GM12878 (cell line): Measurements from ENCODE around the gene PPIB. TPM values are rescaled to one million over a fixed set of nuclear protein-coding genes. Genes with fewer than 3 reads are reported as not detected.
A peak's percentile ranks its signal among the peaks of the same experiment; 100 is the strongest.

ENCODE experiments used
- ATAC-seq: fragments of 200-7000 bp; cut with Tn5 transposase; 3 replicates; pipeline ENCODE4 v1.9.1; 2020; ENCODE audit warnings: mild to moderate bottlenecking, moderate library complexity
- BruUV-seq: library from RNA; stranded (reverse); fragments of 400-500 nt; replicated peaks from 2 replicates; lab custom pipeline; 2021; lab: Mats Ljungman, UMichigan
- CTCF ChIA-PET: fragments of 300-600 bp; sonication (Branson Sonifier 250); formaldehyde crosslinking; extraction: SDS; loops from one replicate; lab custom pipeline; 2021; ENCODE audit warnings: inconsistent platforms; lab: Yijun Ruan, JAX
- POLR2A ChIA-PET: fragments of 350-600 bp; formaldehyde crosslinking; extraction: SDS; loops from one replicate; lab custom pipeline; 2021; ENCODE audit warnings: inconsistent platforms; lab: Charles Lee
- RAD21 ChIA-PET: fragments of 300-600 bp; sonication (Branson Sonifier 250); formaldehyde crosslinking; loops from one replicate; lab custom pipeline; 2023; ENCODE audit warnings: antibody characterized with exemption; ENCODE audit not compliant: unreplicated experiment; lab: Charles Lee
- SMC1A ChIA-PET: fragments of 300-600 bp; sonication (Branson Sonifier 250); formaldehyde crosslinking; loops from one replicate; lab custom pipeline; 2023; ENCODE audit not compliant: unreplicated experiment, uncharacterized antibody; lab: Charles Lee
- DNase-seq: peaks from one replicate; pipeline ENCODE4 v3.0.0-alpha.2; 2011; ENCODE audit warnings: low read depth, low spot score
- FAIRE-seq: peaks from 3 replicates; lab custom pipeline; 2011; peaks lifted over from hg19 to GRCh38; lab: Jason Lieb, UNC
- H2AFZ ChIP-seq: 2 replicates; pipeline ENCODE4 v1.6.0; 2011; ENCODE audit warnings: low read depth, low read length, control low read depth; ENCODE audit not compliant: control insufficient read depth
- H3K27ac ChIP-seq: 2 replicates; pipeline ENCODE4 v1.5.1; 2011; ENCODE audit warnings: control low read depth; ENCODE audit not compliant: control insufficient read depth, insufficient read depth
- H3K27me3 ChIP-seq, 2 experiments: replicated peaks in 1 of 2; 2 replicates each; pipeline versions ENCODE4 v1.6.0 to v1.6.1; 2011; ENCODE audit warnings: low read length in 1 of 2; ENCODE audit not compliant: control insufficient read depth in 2 of 2, insufficient read depth in 2 of 2
- H3K36me3 ChIP-seq, 2 experiments: 2 replicates each; pipeline ENCODE4 v1.5.1; 2011; ENCODE audit warnings: low read length in 1 of 2; ENCODE audit not compliant: control insufficient read depth in 2 of 2, insufficient read depth in 2 of 2
- H3K4me1 ChIP-seq: 2 replicates; pipeline ENCODE4 v1.6.1; 2011; ENCODE audit warnings: mild to moderate bottlenecking, low read length, moderate library complexity, mixed read lengths; ENCODE audit not compliant: control insufficient read depth, insufficient read depth
- H3K4me2 ChIP-seq: 2 replicates; pipeline ENCODE4 v1.6.0; 2011; ENCODE audit warnings: control low read depth; ENCODE audit not compliant: control insufficient read depth, insufficient read depth
- H3K4me3 ChIP-seq: fragments of 200-600 bp; sonication (generic); 2 replicates; pipeline ENCODE4 v1.5.1; 2016
- H3K79me2 ChIP-seq: 2 replicates; pipeline ENCODE4 v1.6.0; 2011; ENCODE audit warnings: low read length; ENCODE audit not compliant: control insufficient read depth, insufficient read depth
- H3K9ac ChIP-seq: 2 replicates; pipeline ENCODE4 v1.8.0; 2011; ENCODE audit warnings: low read length, control low read depth, mixed read lengths; ENCODE audit not compliant: control insufficient read depth, insufficient read depth
- H3K9me3 ChIP-seq: replicated peaks from 3 replicates; pipeline ENCODE4 v1.5.1; 2011; ENCODE audit warnings: mild to moderate bottlenecking, low read length; ENCODE audit not compliant: control insufficient read depth, insufficient read depth
- H4K20me1 ChIP-seq: 2 replicates; pipeline ENCODE4 v1.6.0; 2011; ENCODE audit not compliant: control insufficient read depth, insufficient read depth
- BHLHE40 ChIP-seq, 2 experiments: fragments of 450-650 bp in 1 of 2; IDR thresholded peaks; 2 replicates each; pipeline ENCODE4 v1.6.1; 2011 to 2017; ENCODE audit warnings: low read depth in 2 of 2, borderline replicate concordance in 1 of 2, improper control_type of control experiment in 1 of 2, low read length in 1 of 2, mild to moderate bottlenecking in 1 of 2
- BMI1 ChIP-seq: fragments of 450-650 bp; IDR thresholded peaks from 2 replicates; pipeline ENCODE4 v1.6.1; 2016; ENCODE audit warnings: mild to moderate bottlenecking, moderate library complexity, borderline replicate concordance
- CBX5 ChIP-seq: sonication (generic); IDR thresholded peaks from 2 replicates; pipeline ENCODE4 v1.6.1; 2016; ENCODE audit warnings: low read depth, moderate library complexity, mild to moderate bottlenecking, inconsistent platforms
- CREM ChIP-seq: IDR thresholded peaks from 2 replicates; pipeline ENCODE4 v1.6.1; 2014; ENCODE audit warnings: antibody characterized with exemption, low read depth
- MTA3 ChIP-seq: IDR thresholded peaks from 2 replicates; pipeline ENCODE4 v1.6.1; 2012; ENCODE audit warnings: low read length, inconsistent platforms, borderline replicate concordance
- MYC ChIP-seq: IDR thresholded peaks from 2 replicates; pipeline ENCODE4 v1.6.1; 2011; ENCODE audit warnings: mild to moderate bottlenecking, low read length, moderate library complexity, inconsistent platforms; ENCODE audit not compliant: insufficient read depth, insufficient replicate concordance, insufficient read length, severe bottlenecking
- NFIC ChIP-seq: IDR thresholded peaks from 2 replicates; pipeline ENCODE4 v1.6.1; 2012; ENCODE audit warnings: low read depth, mild to moderate bottlenecking, inconsistent platforms, low read length, moderate library complexity
- NFYA ChIP-seq: IDR thresholded peaks from 2 replicates; pipeline ENCODE4 v1.6.1; 2011; ENCODE audit warnings: low read depth, mild to moderate bottlenecking, low read length, improper control_type of control experiment, borderline replicate concordance
- TCF12 ChIP-seq: IDR thresholded peaks from 2 replicates; pipeline ENCODE4 v1.6.1; 2011; ENCODE audit warnings: low read depth, mild to moderate bottlenecking, low read length
- WGBS: methylation state at CpG from one replicate; pipeline ENCODE4 v1.1.6; 2016; ENCODE audit warnings: low lambda C conversion rate; ENCODE audit not compliant: insufficient replicate concordance, insufficient coverage; ENCODE audit errors: missing lambda C conversion rate; 5-methylcytosine and 5-hydroxymethylcytosine counted together
- in situ Hi-C: fragments of 300-500 bp; cut with MboI; formaldehyde crosslinking; loops from 9 replicates; pipeline ENCODE4 v1.14.3; 2018; ENCODE audit warnings: mixed read lengths
- intact Hi-C: fragments of 100-400 bp; cut with micrococcal nuclease; formaldehyde crosslinking; loops from one replicate; pipeline ENCODE4 v1.14.2; 2022; ENCODE audit not compliant: unreplicated experiment
- polyA plus RNA-seq, 11 experiments: library from polyadenylated mRNA; depleted of rRNA in 4 of 11; unstranded in 6 of 11; stranded (reverse) in 5 of 11; fragments of >200 nt; fragmentation: Nextera tagmentation in 4 of 11; fragmentation: Illumina TruSeq in 1 of 11; extraction: Ambion mirVana in 4 of 11; extraction: Trizol in 1 of 11; gene quantifications; 1 replicate in 1 of 11; 2 replicates in 10 of 11; pipeline versions ENCODE4 v1.2.1 to v1.2.3, GENCODE V29; 2011 to 2016; ENCODE audit warnings: inconsistent platforms in 2 of 11, missing spikeins in 2 of 11, low read depth in 1 of 11
- total RNA-seq, 4 experiments: library from RNA; depleted of rRNA in 3 of 4; stranded (reverse); fragments of >200 nt in 3 of 4; fragmentation: Illumina TruSeq in 1 of 4; extraction: Trizol in 1 of 4; gene quantifications; 2 replicates each; pipeline versions ENCODE4 v1.2.1 to v1.2.3, GENCODE V29; 2013 to 2021
- TF ChIP-seq, protein P1 (sequence below): IDR thresholded peaks from 2 replicates; pipeline ENCODE4 v1.6.1; 2012; ENCODE audit warnings: improper control_type of control experiment, low read depth, low read length; ENCODE audit not compliant: insufficient replicate concordance
- TF ChIP-seq, protein P2 (sequence below): IDR thresholded peaks from 2 replicates; pipeline ENCODE4 v1.6.1; 2012; ENCODE audit warnings: mild to moderate bottlenecking, low read depth, low read length

Gene PPIB
- total and polyA plus RNA-seq, 10 of the 15 experiments (the other 5 are each of a cell fraction or from before 2014, with no cell fraction given): 344 to 936 (median 508) TPM

DNA sequence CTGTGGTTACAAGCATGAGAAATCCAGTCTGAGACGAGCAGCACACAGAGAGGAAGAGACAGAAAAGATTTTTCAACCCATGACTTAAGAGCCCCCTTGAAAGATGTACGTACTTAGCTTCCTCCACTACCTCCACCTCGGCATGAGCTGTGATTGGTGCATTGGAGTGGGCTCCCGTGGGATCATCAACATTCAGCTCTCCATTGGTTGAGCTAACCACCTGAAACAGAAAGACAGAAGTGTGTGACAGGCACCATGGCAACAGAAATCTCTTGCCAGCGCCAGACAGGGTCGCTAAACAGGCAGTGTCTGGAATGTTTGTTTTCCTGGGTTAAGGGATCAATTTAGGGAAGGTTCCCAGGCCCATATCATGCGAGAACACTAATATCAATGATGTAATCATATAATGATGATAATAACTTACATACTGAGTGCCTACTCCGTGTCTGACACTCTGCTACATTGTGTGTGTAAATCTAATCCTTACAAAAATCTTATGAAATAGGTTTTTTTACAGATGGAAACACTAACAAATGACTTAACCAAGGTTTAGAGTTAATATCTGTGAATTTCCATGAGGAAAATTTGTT lies 17.5 kb upstream of the PPIB start:
- no peaks in the 10 kb centered on the region for H3K9me3 ChIP-seq
- 42% methylated on average over 8 of the region's 8 CpGs for WGBS
- BruUV-seq: no TSS peak
- no peak overlapping the region for H3K4me3 ChIP-seq
- ChIA-PET SMC1A (interaction anchor here (0.6 to 1.4 kb wide), 4 partner anchors 16 to 232 kb away, joined by 3 to 6 read pairs (median 3); no protein-coding TSS in a partner anchor), POLR2A (interaction anchor here (0.6 to 1.0 kb wide), 2 partner anchors 17 to 190 kb away, joined by 5 read pairs; partner anchors contain the start of gene PPIB), CTCF (interaction anchor here (0.6 to 1.7 kb wide), 5 partner anchors 9 to 615 kb away, joined by 3 to 5 read pairs (median 3); partner anchors contain the start of gene PPIB), RAD21 (interaction anchor here (0.9 to 1.3 kb wide), 3 partner anchors 18 to 547 kb away, joined by 3 to 7 read pairs (median 3); partner anchors contain the start of gene PPIB)
- peak overlapping the region; percentile 36 for H3K27ac ChIP-seq
- FAIRE-seq: peak; percentile 81
- in situ Hi-C loops (no loop called here), intact Hi-C loops (no loop called here)
- no peaks in the 10 kb centered on the region for H3K27me3 ChIP-seq
- H3K36me3 ChIP-seq: peaks cover 0 to 4% of the 10 kb centered on the region in 2 experiments; a peak in 3 of 4 replicates
- no peaks in the 10 kb centered on the region for H4K20me1 ChIP-seq
- H3K79me2 ChIP-seq: no peaks in the 10 kb centered on the region
- H3K4me2 ChIP-seq: peak overlapping the region; percentile 77
- H3K4me1 ChIP-seq: peaks cover 11% of the 10 kb centered on the region; the same call in 1 of the 2 replicates
- peak; percentile 45 for DNase-seq
- ATAC-seq: peak; percentile 97
- peak overlapping the region; percentile 28 for H2AFZ ChIP-seq
- H3K9ac ChIP-seq: no peak overlapping the region
- no peak for TF ChIP-seq MYC
- TF ChIP-seq CBX5: no peak
- TF ChIP-seq TCF12: no peak
- TF ChIP-seq, protein P1, sequence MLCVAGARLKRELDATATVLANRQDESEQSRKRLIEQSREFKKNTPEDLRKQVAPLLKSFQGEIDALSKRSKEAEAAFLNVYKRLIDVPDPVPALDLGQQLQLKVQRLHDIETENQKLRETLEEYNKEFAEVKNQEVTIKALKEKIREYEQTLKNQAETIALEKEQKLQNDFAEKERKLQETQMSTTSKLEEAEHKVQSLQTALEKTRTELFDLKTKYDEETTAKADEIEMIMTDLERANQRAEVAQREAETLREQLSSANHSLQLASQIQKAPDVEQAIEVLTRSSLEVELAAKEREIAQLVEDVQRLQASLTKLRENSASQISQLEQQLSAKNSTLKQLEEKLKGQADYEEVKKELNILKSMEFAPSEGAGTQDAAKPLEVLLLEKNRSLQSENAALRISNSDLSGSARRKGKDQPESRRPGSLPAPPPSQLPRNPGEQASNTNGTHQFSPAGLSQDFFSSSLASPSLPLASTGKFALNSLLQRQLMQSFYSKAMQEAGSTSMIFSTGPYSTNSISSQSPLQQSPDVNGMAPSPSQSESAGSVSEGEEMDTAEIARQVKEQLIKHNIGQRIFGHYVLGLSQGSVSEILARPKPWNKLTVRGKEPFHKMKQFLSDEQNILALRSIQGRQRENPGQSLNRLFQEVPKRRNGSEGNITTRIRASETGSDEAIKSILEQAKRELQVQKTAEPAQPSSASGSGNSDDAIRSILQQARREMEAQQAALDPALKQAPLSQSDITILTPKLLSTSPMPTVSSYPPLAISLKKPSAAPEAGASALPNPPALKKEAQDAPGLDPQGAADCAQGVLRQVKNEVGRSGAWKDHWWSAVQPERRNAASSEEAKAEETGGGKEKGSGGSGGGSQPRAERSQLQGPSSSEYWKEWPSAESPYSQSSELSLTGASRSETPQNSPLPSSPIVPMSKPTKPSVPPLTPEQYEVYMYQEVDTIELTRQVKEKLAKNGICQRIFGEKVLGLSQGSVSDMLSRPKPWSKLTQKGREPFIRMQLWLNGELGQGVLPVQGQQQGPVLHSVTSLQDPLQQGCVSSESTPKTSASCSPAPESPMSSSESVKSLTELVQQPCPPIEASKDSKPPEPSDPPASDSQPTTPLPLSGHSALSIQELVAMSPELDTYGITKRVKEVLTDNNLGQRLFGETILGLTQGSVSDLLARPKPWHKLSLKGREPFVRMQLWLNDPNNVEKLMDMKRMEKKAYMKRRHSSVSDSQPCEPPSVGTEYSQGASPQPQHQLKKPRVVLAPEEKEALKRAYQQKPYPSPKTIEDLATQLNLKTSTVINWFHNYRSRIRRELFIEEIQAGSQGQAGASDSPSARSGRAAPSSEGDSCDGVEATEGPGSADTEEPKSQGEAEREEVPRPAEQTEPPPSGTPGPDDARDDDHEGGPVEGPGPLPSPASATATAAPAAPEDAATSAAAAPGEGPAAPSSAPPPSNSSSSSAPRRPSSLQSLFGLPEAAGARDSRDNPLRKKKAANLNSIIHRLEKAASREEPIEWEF: no peak
- no peak for TF ChIP-seq NFYA
- no peak for TF ChIP-seq CREM
- TF ChIP-seq BMI1: peak; percentile 72; the same call in 1 of the 2 replicates
- TF ChIP-seq NFIC: no peak
- TF ChIP-seq, protein P2, sequence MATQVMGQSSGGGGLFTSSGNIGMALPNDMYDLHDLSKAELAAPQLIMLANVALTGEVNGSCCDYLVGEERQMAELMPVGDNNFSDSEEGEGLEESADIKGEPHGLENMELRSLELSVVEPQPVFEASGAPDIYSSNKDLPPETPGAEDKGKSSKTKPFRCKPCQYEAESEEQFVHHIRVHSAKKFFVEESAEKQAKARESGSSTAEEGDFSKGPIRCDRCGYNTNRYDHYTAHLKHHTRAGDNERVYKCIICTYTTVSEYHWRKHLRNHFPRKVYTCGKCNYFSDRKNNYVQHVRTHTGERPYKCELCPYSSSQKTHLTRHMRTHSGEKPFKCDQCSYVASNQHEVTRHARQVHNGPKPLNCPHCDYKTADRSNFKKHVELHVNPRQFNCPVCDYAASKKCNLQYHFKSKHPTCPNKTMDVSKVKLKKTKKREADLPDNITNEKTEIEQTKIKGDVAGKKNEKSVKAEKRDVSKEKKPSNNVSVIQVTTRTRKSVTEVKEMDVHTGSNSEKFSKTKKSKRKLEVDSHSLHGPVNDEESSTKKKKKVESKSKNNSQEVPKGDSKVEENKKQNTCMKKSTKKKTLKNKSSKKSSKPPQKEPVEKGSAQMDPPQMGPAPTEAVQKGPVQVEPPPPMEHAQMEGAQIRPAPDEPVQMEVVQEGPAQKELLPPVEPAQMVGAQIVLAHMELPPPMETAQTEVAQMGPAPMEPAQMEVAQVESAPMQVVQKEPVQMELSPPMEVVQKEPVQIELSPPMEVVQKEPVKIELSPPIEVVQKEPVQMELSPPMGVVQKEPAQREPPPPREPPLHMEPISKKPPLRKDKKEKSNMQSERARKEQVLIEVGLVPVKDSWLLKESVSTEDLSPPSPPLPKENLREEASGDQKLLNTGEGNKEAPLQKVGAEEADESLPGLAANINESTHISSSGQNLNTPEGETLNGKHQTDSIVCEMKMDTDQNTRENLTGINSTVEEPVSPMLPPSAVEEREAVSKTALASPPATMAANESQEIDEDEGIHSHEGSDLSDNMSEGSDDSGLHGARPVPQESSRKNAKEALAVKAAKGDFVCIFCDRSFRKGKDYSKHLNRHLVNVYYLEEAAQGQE: no peak
- TF ChIP-seq BHLHE40 (IDR thresholded peaks at IDR 0.05; ENCODE audit: borderline replicate concordance in 1 of 2, low read depth in 2 of 2, low read length in 1 of 2): no peak
- TF ChIP-seq MTA3: no peak
